GM12878 (cell line): ENCODE measurements around the gene BANP.

Source experiments
- ESRRA ChIP-seq: IDR thresholded peaks from 2 replicates; pipeline ENCODE4 v1.6.1; 2012; ENCODE audit warnings: mild to moderate bottlenecking, low read length, improper control_type of control experiment
- EZH2 ChIP-seq: IDR thresholded peaks from 2 replicates; pipeline ENCODE4 v1.6.1; 2012; ENCODE audit warnings: low read depth, mild to moderate bottlenecking, control low read depth, inconsistent platforms, low read length, borderline replicate concordance; ENCODE audit not compliant: control insufficient read depth
- MXI1 ChIP-seq: fragments of 150-350 bp; IDR thresholded peaks from 2 replicates; pipeline ENCODE4 v1.6.1; 2011; ENCODE audit warnings: low read depth, mild to moderate bottlenecking, inconsistent platforms, low read length, improper control_type of control experiment
- POLR2AphosphoS5 ChIP-seq: IDR thresholded peaks from 2 replicates; pipeline ENCODE4 v1.6.1; 2011; ENCODE audit warnings: mild to moderate bottlenecking, low read length, inconsistent platforms
- SP1 ChIP-seq: IDR thresholded peaks from one replicate; pipeline ENCODE4 v1.6.1; 2011; ENCODE audit warnings: low read depth, low read length

DNA sequence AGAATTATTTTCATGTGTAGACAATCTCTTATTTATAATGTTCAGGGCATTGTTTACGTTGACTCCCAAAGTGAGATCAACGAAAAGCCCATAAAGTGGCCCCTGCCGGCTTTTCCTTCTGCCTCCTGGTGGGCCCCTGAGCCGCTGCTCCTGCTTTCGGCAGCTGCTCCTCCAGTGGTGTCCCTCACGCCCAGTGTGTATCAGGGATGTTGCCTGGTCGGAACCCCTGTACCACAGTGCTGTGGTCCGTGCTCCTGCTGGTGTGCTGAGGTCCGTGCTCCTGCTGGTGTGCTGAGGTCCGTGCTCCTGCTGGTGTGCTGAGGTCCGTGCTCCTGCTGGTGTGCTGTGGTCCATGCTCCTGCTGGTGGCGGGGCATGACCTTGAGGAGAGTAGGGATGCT lies 107.6 kb downstream of the BANP start:
- TF ChIP-seq SP1 (no peak), MXI1 (no peak), EZH2 (no peak), ESRRA (no peak), POLR2AphosphoS5 (no peak)
